SK-N-MC (cell line): ENCODE measurements around the gene RIMS3.

ENCODE experiments used
- DNase-seq: peaks from one replicate; pipeline ENCODE4 v3.0.0-alpha.2; 2011; ENCODE audit warnings: low read depth, low spot score
- H3K27ac ChIP-seq: fragments of 200-600 bp; sonication (generic); 2 replicates; pipeline ENCODE4 v1.5.1; 2016; ENCODE audit warnings: mixed run types
- H3K36me3 ChIP-seq: fragments of 200-600 bp; sonication (generic); 2 replicates; pipeline ENCODE4 v1.6.1; 2017; ENCODE audit warnings: antibody characterized with exemption, low read length, mixed read lengths; ENCODE audit not compliant: insufficient read depth
- H3K4me3 ChIP-seq: fragments of 200-600 bp; sonication (generic); 2 replicates; pipeline ENCODE4 v1.5.1; 2016
- H3K9ac ChIP-seq: fragments of 200-600 bp; sonication (generic); 2 replicates; pipeline ENCODE4 v1.8.0; 2017; ENCODE audit warnings: mixed run types, mixed read lengths; ENCODE audit not compliant: insufficient read length
- H3K9me3 ChIP-seq: fragments of 200-600 bp; sonication (generic); 2 replicates; pipeline ENCODE4 v1.6.1; 2017; ENCODE audit warnings: low read depth, mild to moderate bottlenecking, antibody characterized with exemption, low read length, moderate library complexity, mixed read lengths
- EZH2 ChIP-seq: fragments of 200-600 bp; sonication (generic); IDR thresholded peaks from one replicate; pipeline ENCODE4 v1.6.1; 2017; ENCODE audit warnings: antibody characterized with exemption
- FOXP2 ChIP-seq: optimal IDR thresholded peaks from 2 replicates; pipeline ENCODE3; 2011; ENCODE audit warnings: mild to moderate bottlenecking, moderate library complexity; ENCODE audit not compliant: insufficient read depth; ENCODE audit errors: extremely low read length, control extremely low read depth
- POLR2AphosphoS5 ChIP-seq: IDR thresholded peaks from 2 replicates; pipeline ENCODE4 v1.6.1; 2012; ENCODE audit warnings: mild to moderate bottlenecking, low read depth, low read length, borderline replicate concordance

Gene RIMS3

GRCh38 chr1:40665335-40666171 is at the start of gene RIMS3:
TSS of gene RIMS3 (minus strand) at chr1:40665682. CDS start at chr1:40641925, 23,757 bp downstream.
- Histone ChIP-seq H3K9ac (peak within 1 kb of the TSS; percentile 55), H3K27ac (no peak within 1 kb of the TSS)
- DNase-seq = no peak

DNA sequence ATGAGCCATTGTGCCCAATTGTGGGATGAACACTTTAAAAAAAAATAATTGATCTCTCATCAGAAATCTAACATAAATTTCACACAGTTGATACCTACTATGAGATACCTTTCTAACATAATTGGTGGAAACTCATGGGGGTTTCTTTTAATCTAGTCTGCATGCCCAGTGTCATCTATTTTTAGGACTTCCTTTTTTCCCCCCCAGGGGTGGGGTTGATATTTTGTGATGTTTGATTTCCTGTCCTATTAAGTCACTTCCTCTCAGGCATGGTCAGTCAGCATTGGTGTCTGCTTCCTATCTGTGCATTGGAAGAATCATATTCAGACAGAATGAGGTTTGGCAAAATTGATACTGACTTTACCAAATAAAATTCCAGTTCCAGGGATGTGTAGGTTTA is 47.5 kb upstream of the RIMS3 start:
- Histone ChIP-seq H3K36me3 (peaks cover 14% of the 10 kb centered on the region), H3K4me3 (no peak overlapping the region), H3K9me3 (no peaks in the 10 kb centered on the region), H3K9ac (no peak overlapping the region), H3K27ac (no peak overlapping the region)
- no peak for TF ChIP-seq EZH2
- TF ChIP-seq POLR2AphosphoS5 = no peak
- no peak for TF ChIP-seq FOXP2
- no peak for DNase-seq

More at GRCh38 chr1:40665335-40666171, at the start of gene RIMS3:
- Histone ChIP-seq H3K9me3 (no peaks in the 10 kb centered on the region), H3K36me3 (no peaks in the 10 kb centered on the region), H3K4me3 (peak within 1 kb of the TSS; percentile 92)
- TF ChIP-seq FOXP2 (no peak), EZH2 (no peak), POLR2AphosphoS5 (no peak; the same call in 1 of the 2 replicates)

GRCh38 chr1:40712405-40712944 is 47.0 kb upstream of the RIMS3 start:
- TF ChIP-seq POLR2AphosphoS5 (no peak), FOXP2 (no peak), EZH2 (no peak)
- DNase-seq = no peak
- Histone ChIP-seq H3K9me3 (no peaks in the 10 kb centered on the region), H3K9ac (no peak overlapping the region), H3K36me3 (peaks cover 14% of the 10 kb centered on the region), H3K4me3 (no peak overlapping the region), H3K27ac (no peak overlapping the region)

DNA sequence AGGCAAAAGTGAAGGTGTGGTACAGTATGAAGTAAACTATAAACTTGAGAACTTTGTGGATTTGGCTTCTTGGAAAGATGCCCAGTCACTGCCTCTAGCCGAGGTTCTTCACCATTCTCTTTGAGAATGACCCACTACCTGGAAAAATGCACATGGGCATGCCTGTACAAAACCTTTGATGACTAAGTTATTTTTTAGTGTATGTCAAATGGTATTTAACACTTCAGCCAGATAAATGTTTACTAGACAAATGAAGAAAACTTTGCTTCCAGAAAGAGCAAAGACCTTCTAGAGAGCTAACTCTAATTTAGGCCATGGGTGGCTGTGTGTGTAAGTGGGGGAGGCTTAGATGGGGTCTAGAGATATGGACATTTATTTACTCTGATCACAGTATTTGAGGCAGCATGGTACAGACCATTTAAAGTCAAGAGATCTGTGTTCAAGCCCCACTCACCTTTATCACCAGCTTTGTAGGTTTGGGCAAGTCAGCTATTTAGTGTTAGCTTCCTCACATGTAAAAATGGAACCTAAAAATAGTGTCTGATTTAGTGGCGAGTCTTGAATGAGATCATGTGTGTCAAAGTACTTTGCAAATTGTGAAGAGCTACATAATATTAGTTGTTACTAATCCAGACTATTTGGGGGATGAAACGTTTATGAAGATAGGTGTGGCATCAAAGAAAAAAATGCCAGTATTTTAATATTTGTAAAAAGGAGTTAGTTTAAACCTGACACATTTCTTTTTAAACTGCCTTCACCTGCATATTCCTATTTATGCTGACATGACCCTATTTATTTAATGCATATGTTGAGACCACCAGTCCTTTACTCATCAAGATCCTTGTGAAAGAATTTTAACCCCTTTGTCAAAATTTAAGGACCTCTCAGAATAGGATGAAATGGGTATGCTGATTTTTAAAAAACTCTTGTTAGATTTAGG is 46.3 kb upstream of the RIMS3 start:
- no peak for DNase-seq
- Histone ChIP-seq H3K9me3 (no peaks in the 10 kb centered on the region), H3K36me3 (peaks cover 14% of the 10 kb centered on the region), H3K27ac (0 out of 2 replicates have a peak overlapping the region, but pooled peaks have one; percentile 6), H3K9ac (peak overlapping the region; percentile 89), H3K4me3 (peak overlapping the region; percentile 92; the same call in 1 of the 2 replicates)
- TF ChIP-seq POLR2AphosphoS5 (no peak), FOXP2 (no peak), EZH2 (no peak)

- Histone ChIP-seq H3K4me3 (peak overlapping the region; percentile 92), H3K9me3 (no peaks in the 10 kb centered on the region), H3K9ac (peak overlapping the region; percentile 89), H3K27ac (peak overlapping the region; percentile 57), H3K36me3 (peaks cover 14% of the 10 kb centered on the region)
- TF ChIP-seq FOXP2 = no peak
- no peak for TF ChIP-seq POLR2AphosphoS5
- no peak for TF ChIP-seq EZH2
- DNase-seq = no peak
Observed at GRCh38 chr1:40710581-40711315, 45.3 kb upstream of the RIMS3 start.

DNA sequence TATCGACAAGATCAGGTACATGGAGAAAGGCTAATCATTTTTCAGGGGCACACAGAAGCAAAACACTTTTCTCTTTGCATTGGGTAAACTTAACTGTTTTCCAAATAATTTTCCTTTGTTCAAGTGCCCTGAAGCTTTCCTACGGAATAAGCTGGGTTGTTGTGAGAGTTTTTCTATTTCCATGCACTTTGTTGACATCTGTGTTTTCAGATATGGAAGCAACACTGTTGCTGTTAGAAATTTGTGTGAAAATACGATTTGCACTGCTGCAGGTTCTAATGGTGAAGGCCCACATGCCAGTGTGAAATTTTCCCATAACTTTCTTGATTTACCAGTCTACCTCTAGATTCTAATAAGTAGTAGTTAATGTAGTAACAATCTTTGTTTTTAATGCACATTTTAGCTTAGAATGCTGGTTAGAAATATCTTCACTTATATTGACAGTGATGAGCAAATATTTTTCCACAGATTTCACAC is 44.4 kb upstream of the RIMS3 start:
- Histone ChIP-seq H3K9ac (peak overlapping the region; percentile 89), H3K4me3 (peak overlapping the region; percentile 92), H3K9me3 (no peaks in the 10 kb centered on the region), H3K27ac (peak overlapping the region; percentile 57; the same call in 1 of the 2 replicates), H3K36me3 (peaks cover 14% of the 10 kb centered on the region)
- DNase-seq = no peak
- TF ChIP-seq FOXP2 (no peak), EZH2 (no peak), POLR2AphosphoS5 (no peak)

DNA sequence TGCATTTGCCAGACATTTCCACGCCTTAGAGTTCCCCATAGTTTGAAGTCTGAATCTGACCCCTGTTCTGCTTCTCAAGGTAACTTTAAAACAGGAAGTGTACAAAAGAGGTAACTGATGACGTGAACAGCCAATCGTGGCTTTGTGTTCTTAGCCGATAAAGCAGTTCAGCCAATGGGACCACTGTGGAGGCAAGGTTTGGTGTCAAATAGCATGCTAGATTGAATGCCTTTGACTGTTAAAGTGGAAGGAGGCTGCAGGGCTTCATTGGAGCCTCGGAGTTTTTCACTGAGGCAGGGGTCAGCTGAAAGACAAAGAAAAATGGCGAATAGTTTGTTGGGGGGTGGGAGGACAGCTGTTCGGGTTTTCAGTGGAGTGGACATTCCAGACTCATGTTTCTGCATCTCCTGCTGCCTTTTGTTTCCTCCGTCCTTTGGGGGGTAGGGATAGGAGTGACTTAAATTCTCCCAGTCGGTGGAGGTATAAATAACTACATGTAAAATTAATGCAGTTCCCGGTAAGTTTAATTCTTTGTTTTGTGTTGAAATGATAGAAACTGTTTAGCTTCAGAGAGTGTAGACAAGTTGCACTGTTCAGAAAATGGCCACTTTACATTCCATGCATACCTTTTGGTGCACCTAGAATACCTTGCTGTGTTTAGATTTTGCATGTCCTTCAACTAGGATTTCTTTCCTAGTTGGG is 43.8 kb upstream of the RIMS3 start:
- Histone ChIP-seq H3K9ac (peak overlapping the region; percentile 89), H3K9me3 (no peaks in the 10 kb centered on the region), H3K4me3 (peak overlapping the region; percentile 92), H3K36me3 (peaks cover 14% of the 10 kb centered on the region), H3K27ac (peak overlapping the region; percentile 96)
- peak; percentile 95 for DNase-seq
- TF ChIP-seq POLR2AphosphoS5 (peak; percentile 84), EZH2 (no peak)
